T-helper 2 cell treated with Interferon-gamma antibody and Interleukin-4, amounts not matched to agents 100 ng/mL and 5 ng/mL, for 36 hours (primary cell): ENCODE measurements around the gene YY1. TPM values are rescaled to one million over a fixed set of nuclear protein-coding genes. Genes with fewer than 3 reads are reported as not detected.

Experiments used
- intact Hi-C: fragments of 100-400 bp; cut with micrococcal nuclease; formaldehyde crosslinking; loops from one replicate; pipeline ENCODE4 v1.15.1; 2023
- total RNA-seq: library from RNA; stranded (reverse); gene quantifications from 2 replicates; pipeline ENCODE4 v1.2.3, GENCODE V29; 2022

Gene YY1
- total RNA-seq, 1 donor from 2014 or later = 97.6 TPM

DNA sequence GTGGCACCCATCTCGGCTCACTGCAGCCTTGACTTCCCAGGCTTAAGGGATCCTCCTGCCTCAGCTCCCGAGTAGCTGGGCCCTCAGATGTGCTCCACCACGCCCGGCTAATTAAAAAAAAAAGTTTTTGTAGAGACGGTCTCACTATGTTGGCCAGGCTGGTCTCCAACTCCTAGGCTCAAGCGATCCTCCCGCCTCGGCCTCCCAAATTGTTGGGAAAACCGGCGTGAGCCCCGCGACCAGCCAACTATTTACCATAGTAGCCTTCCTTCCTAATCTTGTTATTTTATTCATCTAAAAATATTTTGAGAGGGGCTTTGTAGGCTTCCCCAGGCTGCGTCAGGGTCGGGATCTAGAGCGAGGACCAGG lies 25.4 kb upstream of the YY1 start:
- intact Hi-C loops = no loop called here

DNA sequence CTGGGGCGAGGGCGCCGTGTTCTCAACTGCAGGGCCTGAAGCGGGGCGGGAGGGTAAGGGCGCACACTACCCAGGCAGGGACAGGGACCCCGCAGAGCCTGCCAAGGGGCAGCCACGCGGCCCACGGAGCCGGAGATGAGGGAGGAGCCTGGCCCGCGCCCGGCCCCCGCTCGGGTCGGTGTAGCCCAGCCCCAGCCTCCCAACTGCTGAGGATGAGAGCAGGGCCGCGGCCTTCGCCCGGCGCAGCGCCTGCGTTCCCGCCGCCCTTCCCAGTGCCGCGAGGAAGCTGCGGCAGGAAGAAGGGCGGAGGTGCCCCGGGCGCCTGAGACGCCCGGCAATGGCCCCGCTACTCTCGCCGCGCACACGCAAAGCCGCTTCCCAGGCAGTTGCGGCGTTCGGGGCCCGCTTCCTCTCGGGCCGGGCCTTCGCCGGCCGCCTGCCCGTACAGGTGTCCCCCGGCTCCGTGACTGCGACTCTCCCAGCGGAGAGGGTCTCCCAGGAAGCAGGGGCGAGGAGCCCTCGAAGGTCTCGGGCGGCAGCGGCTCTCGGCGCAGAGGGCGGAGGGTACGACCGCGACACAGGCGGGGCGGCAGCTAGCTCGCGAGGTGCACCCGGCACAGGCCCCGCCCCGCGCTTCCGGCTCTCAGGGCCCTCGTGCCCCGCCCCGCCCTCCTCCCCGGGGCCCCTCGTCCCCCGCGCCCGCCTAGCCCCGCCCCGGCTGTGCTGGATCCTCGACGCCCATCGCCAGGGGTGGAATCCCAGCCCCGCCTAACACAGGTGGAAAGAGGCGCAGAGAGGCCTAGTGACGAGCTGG lies 24.8 kb upstream of the YY1 start:
- intact Hi-C loops = loop anchor here (1.0 kb wide), 4 partner anchors 8 to 243 kb away; no protein-coding TSS in a partner anchor

DNA sequence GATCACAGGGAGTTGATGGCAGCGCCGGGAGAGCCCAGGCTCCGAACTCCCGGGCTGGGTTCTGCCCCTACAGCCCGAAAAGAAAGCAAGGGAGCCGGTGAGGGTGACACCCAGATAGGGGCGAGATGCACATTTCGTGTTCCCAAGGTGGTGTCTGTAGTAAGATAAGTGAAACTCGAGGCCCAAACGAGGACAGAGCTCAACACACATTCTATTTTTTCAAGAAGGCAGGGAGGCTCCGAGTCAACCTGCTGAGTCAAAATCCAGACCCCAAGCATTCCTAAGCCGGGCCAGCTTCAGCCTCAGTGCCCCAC lies 24.2 kb upstream of the YY1 start:
- intact Hi-C loops = loop anchor here (1.0 kb wide), 4 partner anchors 8 to 243 kb away; no protein-coding TSS in a partner anchor

DNA sequence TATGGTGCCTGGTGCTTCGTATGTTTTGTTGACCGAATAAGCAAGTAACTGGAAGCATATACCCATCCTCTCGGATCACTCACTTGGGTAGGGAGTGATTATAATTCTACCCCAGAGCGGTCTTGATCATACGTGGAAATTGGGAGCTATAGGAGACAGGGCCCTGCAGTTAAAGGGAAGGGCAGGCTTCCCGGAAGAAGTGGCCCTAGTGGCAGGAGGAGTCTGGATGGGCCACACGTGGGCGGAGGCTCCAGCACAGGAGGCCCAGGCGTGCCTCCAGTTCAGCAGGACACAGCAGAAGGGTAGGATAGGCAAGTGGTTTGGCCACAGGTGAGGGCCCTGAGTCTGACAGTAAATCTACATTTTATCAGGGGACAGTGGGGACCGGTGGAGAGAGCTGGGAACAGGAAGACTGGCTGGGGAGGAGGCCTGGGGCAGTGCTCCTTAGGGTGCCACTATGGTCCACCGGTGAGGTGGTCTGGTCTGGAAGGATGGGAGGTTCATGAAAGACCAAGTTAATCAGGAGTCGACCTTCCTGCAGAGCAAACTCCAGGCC lies 23.5 kb upstream of the YY1 start:
- intact Hi-C loops = no loop called here

DNA sequence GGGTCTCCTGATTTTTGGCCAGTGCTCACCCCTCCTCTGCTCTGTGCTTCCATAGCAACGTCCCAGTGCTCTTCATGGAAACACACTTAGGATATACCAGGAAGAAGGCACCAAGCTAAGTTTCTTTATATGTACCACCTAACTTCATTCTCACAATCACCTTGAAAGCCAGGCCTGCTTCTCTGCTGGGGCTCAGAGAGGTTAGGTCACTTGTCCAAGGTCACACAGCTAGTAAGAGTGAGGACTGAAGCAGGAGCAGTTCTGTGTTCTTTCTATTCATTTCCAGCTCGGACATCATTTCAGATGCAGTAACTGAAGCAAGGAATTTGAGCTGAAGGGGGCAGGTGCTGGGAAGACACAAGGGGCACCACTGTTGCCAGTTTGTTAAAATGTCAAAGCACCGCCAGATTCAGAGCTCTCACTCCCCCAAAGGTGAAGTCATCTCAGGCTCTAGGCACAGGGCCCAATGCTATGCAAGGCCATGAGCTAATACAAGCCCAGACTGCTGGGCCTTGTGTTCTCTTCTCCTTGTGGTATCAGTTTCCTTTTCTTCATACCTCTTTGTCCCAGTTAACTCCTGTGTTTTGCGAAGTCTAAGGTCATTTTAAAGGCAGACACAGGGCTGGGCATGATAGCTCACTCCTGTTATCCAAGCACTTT lies 19.7 kb upstream of the YY1 start:
- intact Hi-C loops = no loop called here

DNA sequence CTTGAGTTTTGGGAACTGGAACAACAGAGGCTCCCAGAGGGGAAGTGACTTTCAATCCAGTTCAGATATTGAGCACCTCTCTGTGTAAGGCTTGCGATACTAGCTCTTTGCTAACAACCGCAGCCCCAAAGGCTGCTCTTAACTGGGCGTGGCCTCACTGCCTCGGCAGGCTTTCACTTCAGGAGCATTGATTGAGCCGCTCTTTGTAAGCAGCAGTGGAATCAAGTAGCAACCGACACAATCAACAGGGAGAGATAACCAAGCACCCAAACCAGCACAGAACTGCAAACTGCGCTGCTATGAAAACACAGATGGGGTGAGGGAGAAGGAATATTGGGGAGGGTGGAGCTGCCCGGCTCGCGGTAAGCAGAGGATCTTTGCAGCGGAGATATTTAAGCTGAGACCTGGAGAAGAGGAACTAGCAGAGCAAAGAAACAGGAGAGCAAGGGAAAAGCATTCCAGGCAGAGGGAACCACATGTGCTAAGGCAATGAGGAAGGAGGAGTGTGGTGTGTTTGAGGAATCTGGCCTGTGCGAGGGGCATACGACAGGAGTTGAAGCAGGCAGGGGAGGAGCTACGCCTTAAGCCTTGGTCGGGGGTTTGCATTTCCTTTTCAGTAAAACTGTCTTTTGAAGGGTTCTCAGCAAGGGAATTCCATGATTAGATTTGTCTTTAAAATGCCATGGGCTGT lies 17.3 kb upstream of the YY1 start:
- intact Hi-C loops = loop anchor here (1.0 kb wide), 2 partner anchors 7 to 17 kb away; no protein-coding TSS in a partner anchor

DNA sequence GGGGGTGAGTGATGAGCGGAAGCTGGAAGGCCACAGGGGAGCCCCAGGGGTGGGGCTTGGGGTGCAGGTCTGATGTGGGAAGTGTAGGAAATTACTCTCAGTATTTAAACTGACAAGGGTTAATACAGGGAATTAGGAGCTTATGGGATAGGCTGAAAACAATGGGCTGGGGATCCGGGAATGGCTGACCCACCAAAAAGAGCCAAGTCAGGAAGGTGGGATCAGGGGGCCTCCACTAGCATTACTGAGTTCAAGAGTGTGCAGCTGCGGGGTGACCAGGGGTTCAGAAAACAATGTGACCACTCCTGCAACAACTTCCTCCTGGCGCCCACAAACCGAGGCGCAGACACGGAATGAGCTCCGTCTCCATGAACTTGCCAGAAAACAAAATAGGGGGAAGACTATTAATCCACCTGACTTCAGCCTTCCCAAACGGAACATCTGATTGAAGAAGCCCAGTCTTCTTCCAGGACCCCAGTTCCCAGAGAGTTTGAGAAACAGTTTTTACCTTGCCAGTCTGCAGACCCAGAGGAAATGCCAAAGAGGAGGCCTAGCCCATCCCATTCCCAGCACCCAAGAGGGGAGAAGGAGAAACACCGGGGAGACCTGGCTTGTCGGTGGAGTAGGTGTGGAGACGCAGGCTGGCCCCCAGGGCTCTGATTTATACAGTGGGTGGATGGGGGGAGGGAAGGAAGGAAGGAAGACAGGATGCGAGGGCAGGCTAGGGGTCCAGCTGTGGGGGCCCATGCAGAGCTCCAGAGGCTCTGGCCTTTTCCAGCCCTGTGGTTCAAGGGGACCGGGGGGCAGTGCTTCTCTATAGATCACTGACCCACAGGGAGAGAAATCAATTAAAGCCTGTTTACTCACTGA lies 16.5 kb upstream of the YY1 start:
- intact Hi-C loops = loop anchor here (1.0 kb wide), 2 partner anchors 8 to 16 kb away; no protein-coding TSS in a partner anchor

DNA sequence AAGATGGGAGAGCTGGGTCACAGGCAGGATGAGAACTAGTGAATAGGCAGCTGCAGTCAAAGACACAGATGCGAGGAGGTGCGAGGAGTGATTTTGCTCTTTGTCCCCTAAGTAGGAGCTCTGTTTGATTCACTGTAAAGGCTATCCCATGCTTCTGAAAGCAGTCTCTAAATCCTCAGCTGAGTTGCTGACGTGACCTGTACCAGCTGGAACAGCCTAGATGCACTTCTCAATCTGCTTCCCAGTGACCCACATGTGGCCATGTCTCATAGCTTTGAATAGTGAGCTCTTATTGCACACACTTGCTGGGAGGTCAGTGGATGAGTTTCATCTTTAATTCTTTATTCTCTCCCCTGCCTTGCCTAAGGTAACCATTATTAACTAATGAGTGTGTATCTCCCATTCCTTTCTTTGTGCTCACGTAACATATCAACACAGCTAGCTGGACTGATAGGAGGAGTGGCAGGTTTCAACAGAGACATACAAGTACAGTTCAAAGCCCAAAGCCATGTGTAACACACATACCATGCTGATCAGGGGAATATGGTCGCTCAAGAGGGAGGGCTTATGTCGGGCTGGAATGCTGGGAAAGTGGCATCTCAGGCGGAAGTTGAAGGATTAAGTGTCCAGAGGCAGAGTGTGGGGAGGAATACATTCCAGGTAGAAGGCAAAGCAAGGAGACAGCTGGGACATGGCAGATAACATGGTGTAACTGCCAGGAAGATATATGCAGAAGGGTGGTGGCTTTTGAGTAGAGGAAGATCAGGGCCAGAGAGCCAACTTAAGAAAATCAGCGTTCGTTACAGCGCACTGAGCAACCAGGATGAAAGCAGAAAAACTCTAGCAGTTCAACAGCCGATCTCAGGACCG lies 15.4 kb upstream of the YY1 start:
- intact Hi-C loops = no loop called here

DNA sequence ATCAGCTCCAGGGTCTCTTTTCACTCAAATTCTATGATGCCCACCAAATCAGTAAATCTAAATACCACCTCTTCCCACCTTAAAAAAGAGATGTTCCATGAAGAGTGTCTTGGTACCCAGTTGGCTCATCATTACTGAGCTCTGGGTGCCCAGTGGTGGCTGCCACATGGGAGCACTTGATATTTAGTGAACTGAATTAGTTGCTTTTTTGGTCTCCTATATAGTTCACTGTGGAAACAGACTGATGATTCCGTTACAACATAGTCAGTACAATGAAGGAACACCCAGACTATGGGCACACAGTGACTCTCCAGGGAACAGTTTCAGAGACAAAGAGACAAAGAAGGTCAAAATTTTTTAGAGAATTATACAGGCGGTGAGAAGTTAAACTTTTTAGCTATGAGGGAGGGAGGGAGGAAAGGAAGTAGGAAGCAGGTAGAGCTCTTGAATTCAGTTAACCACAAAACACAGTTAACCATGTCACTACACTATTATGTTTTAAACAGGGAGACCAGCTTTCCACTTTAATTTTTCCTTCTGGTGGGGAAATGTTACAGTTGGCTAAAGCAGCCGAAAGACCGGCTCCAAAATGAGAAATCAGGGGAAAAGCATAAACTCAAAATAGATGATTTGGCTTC lies 14.6 kb upstream of the YY1 start:
- intact Hi-C loops = no loop called here

DNA sequence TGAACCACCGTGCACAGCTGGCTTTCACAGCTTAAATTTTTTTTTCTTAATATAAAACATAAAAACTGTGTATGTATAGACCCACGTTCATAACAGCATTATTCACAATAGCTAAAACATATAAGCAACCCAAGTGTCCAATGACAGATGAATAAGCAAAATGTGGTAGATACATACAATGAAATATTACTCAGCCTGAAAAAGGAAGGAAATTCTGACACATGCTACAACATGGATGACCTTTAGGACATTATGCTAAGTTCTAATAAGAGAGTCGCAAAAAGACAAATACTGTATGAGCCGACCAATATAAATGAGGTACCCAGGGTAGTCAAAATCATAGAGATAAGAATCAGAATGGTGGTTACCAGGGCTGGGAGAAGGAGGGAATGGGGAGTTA lies 13.8 kb upstream of the YY1 start:
- intact Hi-C loops = no loop called here

DNA sequence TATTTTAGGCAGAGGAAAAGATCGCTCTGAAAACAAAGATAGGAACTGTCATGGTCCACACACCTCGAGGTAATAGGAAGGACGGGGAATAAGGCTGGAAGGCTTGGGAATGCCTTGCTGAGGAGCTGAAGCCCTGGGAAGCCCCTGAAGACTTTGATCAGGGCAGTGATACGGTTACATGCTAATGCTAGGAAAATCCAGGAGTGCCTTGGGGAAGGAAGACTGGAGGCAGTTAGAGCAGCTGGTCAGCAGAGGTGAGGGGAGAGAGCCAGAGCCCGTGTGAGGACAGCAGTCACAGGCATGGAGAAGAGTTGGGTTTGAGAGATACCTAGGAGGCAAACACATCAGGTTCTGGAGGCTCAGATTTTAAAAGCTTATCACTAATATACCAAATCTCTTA lies 8.6 kb upstream of the YY1 start:
- intact Hi-C loops = loop anchor here (10.0 kb wide), 2 partner anchors 626 to 746 kb away; partner anchors contain the start of genes CCDC85C, CCNK and SETD3

DNA sequence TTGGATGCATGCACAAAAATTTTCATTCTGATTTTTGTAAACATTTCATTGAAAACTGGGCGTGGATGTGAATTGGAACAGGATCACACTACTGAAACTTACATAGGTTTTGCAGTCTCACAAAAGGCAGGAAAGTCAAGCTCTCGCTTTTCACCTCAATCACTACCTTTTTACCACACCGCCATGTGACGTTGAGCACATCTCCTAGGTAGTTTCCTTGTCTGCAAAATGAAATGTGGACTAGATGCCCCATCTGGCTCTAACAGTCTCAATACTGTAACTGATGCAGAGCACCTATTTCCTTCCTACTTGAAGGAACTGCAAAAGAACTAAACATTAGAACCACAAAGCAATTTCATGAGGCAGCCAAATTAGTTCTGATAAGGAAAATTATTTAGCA lies 4.4 kb upstream of the YY1 start:
- intact Hi-C loops = loop anchor here (10.0 kb wide), 2 partner anchors 630 to 750 kb away; partner anchors contain the start of genes CCDC85C, CCNK and SETD3

DNA sequence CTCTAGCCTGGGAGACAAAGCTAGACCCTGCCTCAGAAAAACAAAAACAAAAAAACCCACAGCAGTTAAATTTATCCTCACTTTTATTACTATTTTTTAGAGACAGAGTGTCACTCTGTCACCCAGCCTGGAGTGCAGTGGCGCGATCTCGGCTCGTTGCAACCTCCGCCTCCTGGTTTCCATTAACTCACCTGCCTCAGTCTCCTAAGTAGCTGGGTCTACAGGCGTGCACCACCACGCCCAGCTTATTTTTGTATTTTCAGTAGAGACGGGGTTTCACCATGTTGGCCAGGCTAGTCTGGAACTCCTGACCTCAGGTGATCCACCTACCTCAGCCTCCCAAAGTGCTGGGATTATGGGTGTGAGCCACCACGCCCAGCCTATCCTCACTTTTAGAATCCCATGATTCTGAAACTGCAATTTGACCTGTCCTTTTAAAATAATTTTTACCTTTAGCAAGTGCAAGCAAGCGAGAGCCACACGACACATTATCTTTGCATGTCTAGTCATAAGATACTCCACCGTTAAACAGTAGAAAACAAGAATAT lies 2.6 kb upstream of the YY1 start:
- intact Hi-C loops = loop anchor here (10.0 kb wide), 2 partner anchors 632 to 752 kb away; partner anchors contain the start of genes CCDC85C, CCNK and SETD3

DNA sequence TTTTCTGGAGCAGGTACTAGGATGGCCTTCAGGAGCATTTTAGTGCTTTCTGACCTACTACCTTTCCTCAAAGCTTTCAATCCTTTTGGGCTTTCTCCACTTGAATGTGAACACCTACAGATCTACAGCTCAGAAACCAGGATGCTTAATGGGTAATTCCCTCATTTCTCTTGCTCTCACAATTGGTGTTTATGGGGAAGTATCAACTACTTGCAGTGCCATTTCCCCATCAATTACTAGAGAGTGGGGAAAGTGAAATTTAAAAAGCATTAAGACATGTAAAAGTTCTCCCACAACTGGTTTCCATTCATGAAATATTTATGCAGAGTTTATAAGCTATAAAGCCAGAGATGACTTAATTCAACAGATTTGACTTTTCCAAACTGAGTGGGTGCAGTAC lies 2.1 kb upstream of the YY1 start:
- intact Hi-C loops = loop anchor here (10.0 kb wide), 2 partner anchors 632 to 752 kb away; partner anchors contain the start of genes CCDC85C, CCNK and SETD3

DNA sequence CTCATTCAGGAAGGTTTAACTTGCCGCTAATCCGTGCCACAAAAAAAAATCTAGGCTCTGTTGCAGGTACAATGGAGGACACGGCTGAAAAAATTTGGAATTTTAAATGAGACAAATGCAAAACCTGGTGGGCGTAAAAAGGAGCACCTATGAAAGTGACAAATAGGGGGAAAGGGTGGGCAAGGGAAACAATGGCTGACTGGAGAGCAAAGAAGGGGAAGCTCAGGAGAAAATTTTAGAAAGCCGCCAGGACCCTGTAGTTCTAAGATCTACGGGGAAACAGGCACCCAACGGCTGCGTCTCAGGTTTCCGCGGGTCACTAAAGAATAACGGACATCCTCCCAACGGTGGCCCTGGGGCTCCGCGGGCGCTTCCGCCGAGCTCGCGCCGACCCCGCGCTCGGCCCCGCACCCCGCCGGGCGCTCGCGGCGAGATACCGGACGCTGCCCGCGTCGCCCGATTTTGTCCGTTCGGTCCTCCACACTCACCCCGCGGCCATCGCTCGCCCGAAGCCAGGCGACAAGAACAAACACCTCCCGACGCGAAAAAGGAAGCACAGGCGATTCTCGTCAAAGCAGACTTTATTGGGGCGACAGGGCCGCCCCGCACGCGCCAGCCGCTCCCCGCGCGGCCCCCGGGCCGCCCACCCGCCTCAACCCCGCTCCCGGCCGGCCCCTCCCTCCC lies 1.1 kb upstream of the YY1 start:
- intact Hi-C loops = loop anchor here (1.0 to 10.0 kb wide), 8 partner anchors 16 to 753 kb away; partner anchors contain the start of genes CCDC85C, CCNK, SETD3 and SLC25A29

DNA sequence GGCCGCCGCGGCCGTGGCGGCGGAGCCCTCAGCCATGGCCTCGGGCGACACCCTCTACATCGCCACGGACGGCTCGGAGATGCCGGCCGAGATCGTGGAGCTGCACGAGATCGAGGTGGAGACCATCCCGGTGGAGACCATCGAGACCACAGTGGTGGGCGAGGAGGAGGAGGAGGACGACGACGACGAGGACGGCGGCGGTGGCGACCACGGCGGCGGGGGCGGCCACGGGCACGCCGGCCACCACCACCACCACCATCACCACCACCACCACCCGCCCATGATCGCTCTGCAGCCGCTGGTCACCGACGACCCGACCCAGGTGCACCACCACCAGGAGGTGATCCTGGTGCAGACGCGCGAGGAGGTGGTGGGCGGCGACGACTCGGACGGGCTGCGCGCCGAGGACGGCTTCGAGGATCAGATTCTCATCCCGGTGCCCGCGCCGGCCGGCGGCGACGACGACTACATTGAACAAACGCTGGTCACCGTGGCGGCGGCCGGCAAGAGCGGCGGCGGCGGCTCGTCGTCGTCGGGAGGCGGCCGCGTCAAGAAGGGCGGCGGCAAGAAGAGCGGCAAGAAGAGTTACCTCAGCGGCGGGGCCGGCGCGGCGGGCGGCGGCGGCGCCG lies 381 bp downstream of the YY1 start:
- intact Hi-C loops = loop anchor here (2.0 to 10.0 kb wide), 3 partner anchors 171 to 755 kb away; partner anchors contain the start of genes CCDC85C, CCNK and SETD3
